H1 (cell line): ENCODE measurements around the gene ZNF837. TPM values are rescaled to one million over a fixed set of nuclear protein-coding genes. Genes with fewer than 3 reads are reported as not detected.

Source experiments
- CTCF ChIA-PET: fragments of 300-600 bp; sonication (Branson Sonifier 250); formaldehyde crosslinking; loops from one replicate; lab custom pipeline; 2021; ENCODE audit not compliant: partially characterized antibody; lab: Charles Lee
- POLR2A ChIA-PET: fragments of 300-600 bp; sonication (Branson Sonifier 250); formaldehyde crosslinking; loops from one replicate; lab custom pipeline; 2021; ENCODE audit warnings: inconsistent platforms; ENCODE audit not compliant: partially characterized antibody; lab: Charles Lee
- DNase-seq, 2 experiments: peaks; one replicate each; pipeline versions ENCODE4 v3.0.0 to v3.0.0-alpha.2; 2010 to 2022; ENCODE audit warnings: low spot score in 2 of 2, low read depth in 1 of 2, mixed read lengths in 1 of 2
- FAIRE-seq: peaks from 2 replicates; lab custom pipeline; 2011; peaks lifted over from hg19 to GRCh38; lab: Jason Lieb, UNC
- H2AFZ ChIP-seq: 2 replicates; pipeline ENCODE4 v1.8.1; 2012; ENCODE audit warnings: low read length, inconsistent platforms
- H2AK5ac ChIP-seq: 2 replicates; pipeline ENCODE4 v1.6.1; 2013; ENCODE audit warnings: low read depth, low read length
- H2BK120ac ChIP-seq: replicated peaks from 2 replicates; pipeline ENCODE3; 2013; ENCODE audit warnings: low read depth, low read length, inconsistent platforms
- H2BK12ac ChIP-seq: 2 replicates; pipeline ENCODE4 v1.6.1; 2013; ENCODE audit warnings: low read depth, low read length
- H2BK15ac ChIP-seq: 2 replicates; pipeline ENCODE4 v1.6.1; 2013; ENCODE audit warnings: low read length
- H2BK20ac ChIP-seq: 2 replicates; pipeline ENCODE4 v1.6.1; 2013; ENCODE audit warnings: low read length
- H2BK5ac ChIP-seq: 2 replicates; pipeline ENCODE4 v1.6.1; 2013; ENCODE audit warnings: low read depth, low read length
- H3K14ac ChIP-seq: 2 replicates; pipeline ENCODE4 v1.6.1; 2013; ENCODE audit warnings: inconsistent platforms; ENCODE audit not compliant: insufficient read length
- H3K18ac ChIP-seq: 2 replicates; pipeline ENCODE4 v1.6.1; 2013; ENCODE audit warnings: low read length; ENCODE audit errors: extremely low read depth
- H3K23ac ChIP-seq: 2 replicates; pipeline ENCODE4 v1.6.1; 2013; ENCODE audit warnings: inconsistent platforms; ENCODE audit not compliant: insufficient read length
- H3K23me2 ChIP-seq: 2 replicates; pipeline ENCODE4 v1.6.1; 2013; ENCODE audit warnings: low read depth, low read length
- H3K27ac ChIP-seq: 2 replicates; pipeline ENCODE4 v1.6.1; 2011; ENCODE audit warnings: low read depth, low read length, inconsistent platforms
- H3K27me3 ChIP-seq, 4 experiments: replicated peaks in 1 of 4; 1 replicate in 1 of 4; 2 replicates in 3 of 4; pipeline versions ENCODE4 v1.6.1 to v1.8.1; 2011 to 2013; ENCODE audit warnings: low read length in 3 of 4, mild to moderate bottlenecking in 3 of 4, inconsistent platforms in 2 of 4, mixed read lengths in 2 of 4, moderate library complexity in 1 of 4; ENCODE audit not compliant: control insufficient read depth in 3 of 4, insufficient read depth in 3 of 4; ENCODE audit errors: extremely low read depth in 1 of 4
- H3K36me3 ChIP-seq, 4 experiments: 2 replicates each; pipeline versions ENCODE4 v1.6.1 to v1.8.1; 2011 to 2013; ENCODE audit warnings: mild to moderate bottlenecking in 4 of 4, low read length in 3 of 4, moderate library complexity in 2 of 4, control low read depth in 1 of 4, inconsistent platforms in 1 of 4; ENCODE audit not compliant: insufficient read depth in 4 of 4, control insufficient read depth in 2 of 4
- H3K4ac ChIP-seq: replicated peaks from 2 replicates; pipeline ENCODE3; 2013; ENCODE audit warnings: low read length, low read depth, mixed read lengths, inconsistent platforms; ENCODE audit not compliant: insufficient read length
- H3K4me1 ChIP-seq, 4 experiments: replicated peaks in 1 of 4; 1 replicate in 1 of 4; 2 replicates in 3 of 4; pipeline versions ENCODE4 v1.6.1 to v1.8.1; 2011 to 2013; ENCODE audit warnings: low read length in 3 of 4, inconsistent platforms in 2 of 4, mixed read lengths in 1 of 4; ENCODE audit not compliant: insufficient read depth in 4 of 4, control insufficient read depth in 3 of 4
- H3K4me2 ChIP-seq, 2 experiments: 2 replicates each; pipeline versions ENCODE4 v1.6.1 to v1.8.1; 2011 to 2013; ENCODE audit warnings: low read depth in 2 of 2, low read length in 2 of 2, control low read depth in 1 of 2, inconsistent platforms in 1 of 2, mild to moderate bottlenecking in 1 of 2; ENCODE audit not compliant: insufficient read depth in 1 of 2
- H3K4me3 ChIP-seq, 4 experiments: fragments of 200-600, 300-600 bp in 1 of 4; sonication (generic), shearing (Covaris generic), sonication (Bioruptor Twin) in 1 of 4; 2 replicates each; pipeline versions ENCODE4 v1.5.1 to v1.8.1; 2011 to 2016; ENCODE audit warnings: low read length in 4 of 4, low read depth in 3 of 4, control low read depth in 2 of 4, inconsistent platforms in 2 of 4, mild to moderate bottlenecking in 2 of 4, mixed read lengths in 1 of 4, moderate library complexity in 1 of 4; ENCODE audit not compliant: insufficient read depth in 2 of 4; ENCODE audit errors: extremely low read depth in 1 of 4
- H3K56ac ChIP-seq: replicated peaks from 2 replicates; pipeline ENCODE3; 2013; ENCODE audit warnings: low read depth, mild to moderate bottlenecking, mixed read lengths, low read length, inconsistent platforms; ENCODE audit not compliant: insufficient read length
- H3K79me1 ChIP-seq: 2 replicates; pipeline ENCODE4 v1.6.1; 2013; ENCODE audit warnings: low read depth, low read length, control low read depth
- H3K79me2 ChIP-seq, 2 experiments: 2 replicates each; pipeline versions ENCODE4 v1.6.1 to v1.8.1; 2012 to 2013; ENCODE audit warnings: low read length in 2 of 2, mild to moderate bottlenecking in 2 of 2, inconsistent platforms in 1 of 2; ENCODE audit not compliant: insufficient read depth in 2 of 2, control insufficient read depth in 1 of 2
- H3K9ac ChIP-seq, 4 experiments: replicated peaks in 1 of 4; 1 replicate in 1 of 4; 2 replicates in 3 of 4; pipeline versions ENCODE4 v1.6.1 to v1.8.1; 2011 to 2013; ENCODE audit warnings: low read depth in 3 of 4, low read length in 3 of 4, control low read depth in 2 of 4, mild to moderate bottlenecking in 2 of 4, moderate library complexity in 2 of 4, inconsistent platforms in 1 of 4; ENCODE audit errors: extremely low read depth in 1 of 4
- H3K9me3 ChIP-seq, 2 experiments: 2 replicates each; pipeline versions ENCODE4 v1.6.1 to v1.8.1; 2012 to 2013; ENCODE audit warnings: mild to moderate bottlenecking in 2 of 2, moderate library complexity in 2 of 2, control low read depth in 1 of 2, inconsistent platforms in 1 of 2, low read depth in 1 of 2, low read length in 1 of 2, mixed read lengths in 1 of 2; ENCODE audit not compliant: insufficient read depth in 2 of 2
- H4K20me1 ChIP-seq, 2 experiments: replicated peaks in 1 of 2; 2 replicates each; pipeline versions ENCODE3 to v1.8.1; 2011 to 2013; ENCODE audit warnings: inconsistent platforms in 2 of 2, low read length in 2 of 2, mild to moderate bottlenecking in 1 of 2; ENCODE audit not compliant: insufficient read depth in 2 of 2, control insufficient read depth in 1 of 2
- H4K5ac ChIP-seq: 2 replicates; pipeline ENCODE4 v1.6.1; 2013; ENCODE audit warnings: low read length, low read depth, mixed read lengths, inconsistent platforms; ENCODE audit not compliant: insufficient read length
- H4K8ac ChIP-seq: 2 replicates; pipeline ENCODE4 v1.8.0; 2013; ENCODE audit warnings: mild to moderate bottlenecking, moderate library complexity, low read length, inconsistent platforms; ENCODE audit not compliant: insufficient read depth; ENCODE audit errors: extremely low read depth
- H4K91ac ChIP-seq: replicated peaks from 2 replicates; pipeline ENCODE3; 2013; ENCODE audit warnings: low read length, mixed read lengths, inconsistent platforms; ENCODE audit not compliant: insufficient read length
- BACH1 ChIP-seq: IDR thresholded peaks from 2 replicates; pipeline ENCODE4 v1.6.1; 2012; ENCODE audit warnings: low read length, improper control_type of control experiment
- CTBP2 ChIP-seq: IDR thresholded peaks from 2 replicates; pipeline ENCODE4 v1.7.0; 2011; ENCODE audit warnings: borderline replicate concordance, mild to moderate bottlenecking, moderate library complexity, mixed read lengths, low read length; ENCODE audit not compliant: insufficient read depth, insufficient read length
- HDAC2 ChIP-seq, 2 experiments: fragments of 300-600 bp in 1 of 2; sonication (generic) in 1 of 2; IDR thresholded peaks; 2 replicates each; pipeline ENCODE4 v1.6.1; 2011 to 2012; ENCODE audit warnings: low read depth in 2 of 2, low read length in 2 of 2, mild to moderate bottlenecking in 2 of 2, moderate library complexity in 2 of 2, borderline replicate concordance in 1 of 2, inconsistent platforms in 1 of 2
- POU5F1 ChIP-seq: IDR thresholded peaks from 2 replicates; pipeline ENCODE4 v1.6.1; 2011; ENCODE audit warnings: low read depth, mild to moderate bottlenecking, low read length, moderate library complexity
- YY1 ChIP-seq: IDR thresholded peaks from 2 replicates; pipeline ENCODE4 v1.6.1; 2011; ENCODE audit warnings: low read depth, mild to moderate bottlenecking, low read length
- WGBS, 2 experiments: shearing (Covaris generic) in 1 of 2; methylation state at CpG; one replicate each; pipeline versions ENCODE4 v1.1.6 to v1.1.7; 2013 to 2015; ENCODE audit warnings: low lambda C conversion rate in 2 of 2, mixed read lengths in 2 of 2, inconsistent platforms in 1 of 2, low coverage in 1 of 2, missing lambda C conversion rate in 1 of 2; ENCODE audit not compliant: insufficient replicate concordance in 2 of 2, insufficient coverage in 1 of 2, insufficient read length in 1 of 2; ENCODE audit errors: extremely low coverage in 1 of 2, missing lambda C conversion rate in 1 of 2; 5-methylcytosine and 5-hydroxymethylcytosine counted together
- polyA plus RNA-seq, 7 experiments: library from polyadenylated mRNA; depleted of rRNA in 3 of 7; stranded (reverse) in 5 of 7; unstranded in 2 of 7; fragments of >200 nt in 5 of 7; fragments of 200-250 nt in 2 of 7; gene quantifications; 1 replicate in 5 of 7; 2 replicates in 1 of 7; 4 replicates in 1 of 7; pipeline versions ENCODE4 v1.2.1 to v1.2.3, GENCODE V29; 2011 to 2013; ENCODE audit warnings: missing spikeins in 2 of 7, mixed read lengths in 2 of 7
- total RNA-seq: library from RNA; stranded (reverse); fragmentation: NEBNext Ultra II Directional; extraction: Animal tissue kit (Norgen Biotek cat#: 25700); gene quantifications from 2 replicates; pipeline ENCODE4 v1.2.1, GENCODE V29; 2021

The ZNF837 gene
- total and polyA plus RNA-seq, 2 of the 8 experiments (the other 6 are each of a cell fraction or from before 2014, with no cell fraction given): 1.9 to 3.3 TPM

- Histone ChIP-seq H3K23ac (no peak overlapping the region), H3K4me1 (peaks cover 0 to 17% (median 10%) of the 10 kb centered on the region in 4 experiments; a peak in 6 of 7 replicates), H3K79me1 (peaks cover 4% of the 10 kb centered on the region), H3K4ac (no peak overlapping the region), H2BK5ac (no peak overlapping the region), H3K18ac (no peak overlapping the region), H4K5ac (no peak overlapping the region), H4K20me1 (peaks cover 7 to 13% of the 10 kb centered on the region in 2 experiments), H2BK15ac (no peak overlapping the region), H3K9ac (no peak overlapping the region)
- CTCF ChIA-PET: no interaction called here
- WGBS, 2 experiments: 93% methylated on average over 5 of the region's 6 CpGs; no CpG with 5 or more reads in 1 of the 2 experiments
- TF ChIP-seq BACH1 (no peak), HDAC2 (IDR thresholded peaks at IDR 0.05; ENCODE audit: borderline replicate concordance in 1 of 2, low read depth in 2 of 2, low read length in 2 of 2) (no peak), YY1 (no peak), POU5F1 (no peak), CTBP2 (no peak)
- TF ChIP-seq, all 59 proteins: peak for 0
- POLR2A ChIA-PET: interaction anchor here (1.3 to 3.5 kb wide), 5 partner anchors 12 to 155 kb away, joined by 3 to 18 read pairs (median 8); partner anchors contain the start of genes RNF225, ZBTB45, ZNF497 and ZNF544
- Histone ChIP-seq H2AK5ac (no peak overlapping the region), H3K23me2 (peaks cover 24% of the 10 kb centered on the region), H2AFZ (no peak overlapping the region), H2BK20ac (no peak overlapping the region), H4K91ac (no peak overlapping the region), H4K8ac (no peak overlapping the region), H3K79me2 (peaks cover 6 to 10% of the 10 kb centered on the region in 2 experiments), H3K14ac (no peak overlapping the region), H3K27ac (no peak overlapping the region), H3K9me3 (no peaks in the 10 kb centered on the region), H3K4me3 (no peak overlapping the region), H3K36me3 (peaks cover 0 to 3% (median 2%) of the 10 kb centered on the region in 4 experiments; a peak in 5 of 8 replicates), H3K4me2 (no peak overlapping the region), H2BK12ac (no peak overlapping the region), H2BK120ac (no peak overlapping the region), H3K27me3 (no peaks in the 10 kb centered on the region), H3K56ac (no peak overlapping the region)
- DNase-seq (no peak), FAIRE-seq (no peak)
Observed at GRCh38 chr19:58382997-58383603, 2.3 kb upstream of the ZNF837 start.
